Lower leg skin (tissue), 3 donors: Measurements from ENCODE around the gene LRTM2.

Source experiments
- POLR2A ChIP-seq, 2 donors: fragments of 450-650 bp; IDR thresholded peaks; one replicate each; pipeline ENCODE4 v1.6.1; 2016 to 2017; ENCODE audit warnings: antibody characterized with exemption in 2 of 2, mild to moderate bottlenecking in 1 of 2, moderate library complexity in 1 of 2
- TF ChIP-seq, protein P1 (sequence below), 3 donors: fragments of 450-650 bp; IDR thresholded peaks; one replicate each; pipeline ENCODE4 v1.5.1; 2016; ENCODE audit warnings: antibody characterized with exemption in 3 of 3, mild to moderate bottlenecking in 3 of 3, moderate library complexity in 2 of 3

DNA sequence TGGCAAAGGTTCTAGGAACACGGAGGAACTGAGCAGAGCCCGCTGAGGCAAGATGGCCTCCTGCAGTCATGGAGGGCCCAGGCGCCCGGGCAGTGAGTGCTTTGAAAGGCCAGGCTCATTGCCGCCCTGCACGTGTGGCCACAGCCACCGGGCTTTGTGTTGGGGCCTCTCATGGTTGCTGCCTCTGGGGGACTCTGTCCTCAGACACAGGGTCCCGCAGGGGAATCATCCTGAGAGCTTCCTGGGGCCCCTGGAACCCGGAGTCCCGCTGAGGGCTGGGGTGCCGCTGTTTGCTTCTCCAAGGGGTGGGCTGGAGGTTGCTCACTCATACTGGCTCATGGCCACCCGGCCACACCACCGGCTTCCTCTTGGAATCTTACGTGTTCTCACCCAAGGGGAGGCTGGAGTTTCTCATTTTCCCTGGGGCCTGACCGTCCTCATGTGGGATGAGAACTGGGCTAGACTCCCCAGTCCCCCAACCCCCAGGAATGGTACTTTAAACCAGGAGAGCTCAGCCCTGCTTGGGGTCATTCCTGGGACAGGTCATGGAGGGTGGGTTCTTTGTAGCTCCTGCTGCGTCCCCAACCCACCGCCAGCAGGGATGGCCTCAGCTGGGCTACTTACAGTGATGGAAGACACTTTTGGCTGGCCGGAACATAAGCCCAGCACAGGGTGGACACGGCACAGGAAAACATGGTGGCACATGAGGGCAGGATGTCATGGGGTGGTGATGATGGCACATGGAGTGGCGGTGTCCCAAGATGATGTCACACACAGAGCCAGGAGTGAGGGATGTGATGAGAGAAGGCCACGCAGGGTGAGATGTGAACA, 21.1 kb upstream of the LRTM2 start:
- TF ChIP-seq, protein P1, sequence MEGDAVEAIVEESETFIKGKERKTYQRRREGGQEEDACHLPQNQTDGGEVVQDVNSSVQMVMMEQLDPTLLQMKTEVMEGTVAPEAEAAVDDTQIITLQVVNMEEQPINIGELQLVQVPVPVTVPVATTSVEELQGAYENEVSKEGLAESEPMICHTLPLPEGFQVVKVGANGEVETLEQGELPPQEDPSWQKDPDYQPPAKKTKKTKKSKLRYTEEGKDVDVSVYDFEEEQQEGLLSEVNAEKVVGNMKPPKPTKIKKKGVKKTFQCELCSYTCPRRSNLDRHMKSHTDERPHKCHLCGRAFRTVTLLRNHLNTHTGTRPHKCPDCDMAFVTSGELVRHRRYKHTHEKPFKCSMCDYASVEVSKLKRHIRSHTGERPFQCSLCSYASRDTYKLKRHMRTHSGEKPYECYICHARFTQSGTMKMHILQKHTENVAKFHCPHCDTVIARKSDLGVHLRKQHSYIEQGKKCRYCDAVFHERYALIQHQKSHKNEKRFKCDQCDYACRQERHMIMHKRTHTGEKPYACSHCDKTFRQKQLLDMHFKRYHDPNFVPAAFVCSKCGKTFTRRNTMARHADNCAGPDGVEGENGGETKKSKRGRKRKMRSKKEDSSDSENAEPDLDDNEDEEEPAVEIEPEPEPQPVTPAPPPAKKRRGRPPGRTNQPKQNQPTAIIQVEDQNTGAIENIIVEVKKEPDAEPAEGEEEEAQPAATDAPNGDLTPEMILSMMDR (IDR thresholded peaks at IDR 0.05) = no peak
- no peak for TF ChIP-seq POLR2A (IDR thresholded peaks at IDR 0.05)
